NT2/D1 (cell line): ENCODE measurements around the gene OR2M2.

Experiments
- YY1 ChIP-seq: IDR thresholded peaks from 2 replicates; pipeline ENCODE4 v1.6.1; 2011; ENCODE audit not compliant: insufficient read length, insufficient read depth
- ZNF274 ChIP-seq: IDR thresholded peaks from 2 replicates; pipeline ENCODE4 v1.6.1; 2011; ENCODE audit warnings: mild to moderate bottlenecking, low read depth, low read length

- TF ChIP-seq YY1 (no peak), ZNF274 (no peak)
These were observed 15.9 kb upstream of the OR2M2 start for GRCh38 chr1:248158758-248159157.
